MM.1S (cell line): ENCODE results near the gene ALB.

Experiments used
- CTCF ChIP-seq: fragments of 300-600 bp; sonication (generic); IDR thresholded peaks from 2 replicates; pipeline ENCODE4 v1.5.1; 2016; ENCODE audit warnings: antibody characterized with exemption, low read length, mixed read lengths
- EZH2 ChIP-seq: fragments of 300-600 bp; sonication (generic); optimal IDR thresholded peaks from 2 replicates; pipeline ENCODE3; 2017; ENCODE audit warnings: low read depth, mild to moderate bottlenecking, antibody characterized with exemption, low read length, mixed read lengths
- EZH2phosphoT487 ChIP-seq: fragments of 300-600 bp; sonication (generic); IDR thresholded peaks from 2 replicates; pipeline ENCODE4 v1.6.1; 2018; ENCODE audit warnings: antibody characterized with exemption, low read length

DNA sequence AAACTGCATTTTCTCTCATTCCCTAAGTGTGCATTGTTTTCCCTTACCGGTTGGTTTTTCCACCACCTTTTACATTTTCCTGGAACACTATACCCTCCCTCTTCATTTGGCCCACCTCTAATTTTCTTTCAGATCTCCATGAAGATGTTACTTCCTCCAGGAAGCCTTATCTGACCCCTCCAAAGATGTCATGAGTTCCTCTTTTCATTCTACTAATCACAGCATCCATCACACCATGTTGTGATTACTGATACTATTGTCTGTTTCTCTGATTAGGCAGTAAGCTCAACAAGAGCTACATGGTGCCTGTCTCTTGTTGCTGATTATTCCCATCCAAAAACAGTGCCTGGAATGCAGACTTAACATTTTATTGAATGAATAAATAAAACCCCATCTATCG lies 29.1 kb downstream of the ALB start:
- no peak for TF ChIP-seq CTCF
- TF ChIP-seq EZH2, result no peak
- no peak for TF ChIP-seq EZH2phosphoT487
